Fibroblast of upper back skin (primary cell): ENCODE measurements around the gene DNAH2.

Experiments used
- DNase-seq: peaks from one replicate; pipeline ENCODE4 v3.0.0-alpha.2; 2013

DNAH2 gene

GRCh38 chr17:7841396-7841914 lies 123.9 kb downstream of the DNAH2 start:
- DNase-seq, result peak; percentile 93

GRCh38 chr17:7841915-7842379 lies 124.4 kb downstream of the DNAH2 start:
- DNase-seq, result peak; percentile 88

GRCh38 chr17:7842380-7843256 lies 125.1 kb downstream of the DNAH2 start:
- peak; percentile 95 for DNase-seq

GRCh38 chr17:7843257-7843535 lies 125.7 kb downstream of the DNAH2 start:
- no peak for DNase-seq

- DNase-seq, result peak; percentile 74
Observed at GRCh38 chr17:7843536-7844291, 126.2 kb downstream of the DNAH2 start.

- DNase-seq, result peak; percentile 92
Observed at GRCh38 chr17:7844292-7845154, 127.0 kb downstream of the DNAH2 start.

- DNase-seq, result no peak
Observed at GRCh38 chr17:7845359-7846062, 128.0 kb downstream of the DNAH2 start.

GRCh38 chr17:7846063-7846735 lies 128.7 kb downstream of the DNAH2 start:
- no peak for DNase-seq

- no peak for DNase-seq
Observed at GRCh38 chr17:7846765-7847661, 129.5 kb downstream of the DNAH2 start.

GRCh38 chr17:7848131-7848579 lies 130.6 kb downstream of the DNAH2 start:
- no peak for DNase-seq

- no peak for DNase-seq
Observed at GRCh38 chr17:7848739-7849129, 131.2 kb downstream of the DNAH2 start.

- no peak for DNase-seq
Observed at GRCh38 chr17:7849130-7849750, 131.7 kb downstream of the DNAH2 start.

GRCh38 chr17:7849751-7850504 lies 132.4 kb downstream of the DNAH2 start:
- DNase-seq, result no peak

GRCh38 chr17:7850701-7851437 lies 133.3 kb downstream of the DNAH2 start:
- no peak for DNase-seq

- DNase-seq, result peak; percentile 81
Observed at GRCh38 chr17:7851438-7852261, 134.1 kb downstream of the DNAH2 start.

GRCh38 chr17:7852262-7852670 lies 134.7 kb downstream of the DNAH2 start:
- DNase-seq, result no peak

GRCh38 chr17:7852919-7853690 lies 135.6 kb downstream of the DNAH2 start:
- no peak for DNase-seq
